Endothelial cell of umbilical vein (primary cell): ENCODE measurements around the gene TMEM108.

ENCODE experiments used
- MAX ChIP-seq: IDR thresholded peaks from 2 replicates; pipeline ENCODE4 v1.6.1; 2011; ENCODE audit not compliant: insufficient read depth, insufficient read length
- MYC ChIP-seq: IDR thresholded peaks from one replicate; pipeline ENCODE4 v1.6.1; 2011; ENCODE audit warnings: mild to moderate bottlenecking, low read depth, low read length
- POLR2A ChIP-seq: IDR thresholded peaks from 2 replicates; pipeline ENCODE4 v1.6.1; 2012; ENCODE audit warnings: low read depth, mild to moderate bottlenecking, control low read depth, low read length
- POLR2AphosphoS5 ChIP-seq: IDR thresholded peaks from 2 replicates; pipeline ENCODE4 v1.6.1; 2012; ENCODE audit warnings: low read depth, mild to moderate bottlenecking, control low read depth, low read length, moderate library complexity; ENCODE audit not compliant: insufficient read depth
- TF ChIP-seq, protein P1 (sequence below), 2 donors: IDR thresholded peaks; 1 replicate in 1 of 2; 2 replicates in 1 of 2; pipeline ENCODE4 v1.5.1; 2011; ENCODE audit warnings: low read length in 2 of 2, mild to moderate bottlenecking in 2 of 2, moderate library complexity in 2 of 2, control low read depth in 1 of 2, inconsistent platforms in 1 of 2, low read depth in 1 of 2; ENCODE audit not compliant: insufficient read depth in 1 of 2; ENCODE audit errors: extremely low read depth in 1 of 2

DNA sequence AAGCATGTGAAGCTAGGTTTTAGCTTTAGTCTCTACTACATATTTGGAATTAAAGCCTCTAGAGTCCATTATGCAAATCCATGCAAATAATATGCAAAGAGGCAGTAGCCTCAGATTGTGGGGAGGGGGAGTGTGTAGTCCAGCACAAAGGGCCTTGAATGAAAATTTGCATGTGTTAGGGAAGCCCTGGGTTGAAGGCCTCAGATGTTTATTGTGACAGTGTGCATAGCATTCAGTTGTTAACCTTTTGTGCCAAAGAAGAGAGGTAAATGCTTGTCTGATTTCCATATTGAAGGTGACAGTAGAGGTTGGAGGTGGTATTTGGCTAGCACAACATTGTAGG lies 337.2 kb downstream of the TMEM108 start:
- TF ChIP-seq, protein P1, sequence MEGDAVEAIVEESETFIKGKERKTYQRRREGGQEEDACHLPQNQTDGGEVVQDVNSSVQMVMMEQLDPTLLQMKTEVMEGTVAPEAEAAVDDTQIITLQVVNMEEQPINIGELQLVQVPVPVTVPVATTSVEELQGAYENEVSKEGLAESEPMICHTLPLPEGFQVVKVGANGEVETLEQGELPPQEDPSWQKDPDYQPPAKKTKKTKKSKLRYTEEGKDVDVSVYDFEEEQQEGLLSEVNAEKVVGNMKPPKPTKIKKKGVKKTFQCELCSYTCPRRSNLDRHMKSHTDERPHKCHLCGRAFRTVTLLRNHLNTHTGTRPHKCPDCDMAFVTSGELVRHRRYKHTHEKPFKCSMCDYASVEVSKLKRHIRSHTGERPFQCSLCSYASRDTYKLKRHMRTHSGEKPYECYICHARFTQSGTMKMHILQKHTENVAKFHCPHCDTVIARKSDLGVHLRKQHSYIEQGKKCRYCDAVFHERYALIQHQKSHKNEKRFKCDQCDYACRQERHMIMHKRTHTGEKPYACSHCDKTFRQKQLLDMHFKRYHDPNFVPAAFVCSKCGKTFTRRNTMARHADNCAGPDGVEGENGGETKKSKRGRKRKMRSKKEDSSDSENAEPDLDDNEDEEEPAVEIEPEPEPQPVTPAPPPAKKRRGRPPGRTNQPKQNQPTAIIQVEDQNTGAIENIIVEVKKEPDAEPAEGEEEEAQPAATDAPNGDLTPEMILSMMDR (IDR thresholded peaks at IDR 0.05; ENCODE audit: extremely low read depth in 1 of 2, insufficient read depth in 1 of 2, low read depth in 1 of 2, low read length in 2 of 2), result no peak
- TF ChIP-seq MAX (no peak), MYC (no peak), POLR2A (no peak), POLR2AphosphoS5 (no peak)
